ENCODE results near the gene PTPRT. TPM values are rescaled to one million over a fixed set of nuclear protein-coding genes. Genes with fewer than 3 reads are reported as not detected.

PTPRT gene
- total and polyA plus RNA-seq, 2 of the 4 experiments (the other 2 are of a cell fraction) = not detected

DNA sequence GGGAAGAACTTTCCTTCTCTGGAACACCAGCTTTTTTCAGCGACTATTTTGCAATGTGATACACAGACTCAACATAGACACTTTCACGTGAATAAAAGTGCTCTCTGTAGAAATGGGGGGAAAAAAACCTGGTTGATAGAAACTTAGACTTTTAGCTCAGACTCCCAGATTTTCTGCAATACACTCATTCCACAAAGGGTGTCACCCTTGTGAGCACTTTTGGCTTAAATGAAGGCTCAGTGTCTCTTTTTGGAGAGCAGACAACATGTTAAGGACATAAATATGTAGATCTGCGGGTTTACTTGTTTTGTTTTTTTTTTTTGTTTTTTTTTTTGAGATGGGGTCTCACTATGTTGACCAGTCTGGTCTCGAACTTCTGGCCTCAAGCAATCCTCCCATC is 579.6 kb downstream of the PTPRT start:
- TF ChIP-seq, protein P1, sequence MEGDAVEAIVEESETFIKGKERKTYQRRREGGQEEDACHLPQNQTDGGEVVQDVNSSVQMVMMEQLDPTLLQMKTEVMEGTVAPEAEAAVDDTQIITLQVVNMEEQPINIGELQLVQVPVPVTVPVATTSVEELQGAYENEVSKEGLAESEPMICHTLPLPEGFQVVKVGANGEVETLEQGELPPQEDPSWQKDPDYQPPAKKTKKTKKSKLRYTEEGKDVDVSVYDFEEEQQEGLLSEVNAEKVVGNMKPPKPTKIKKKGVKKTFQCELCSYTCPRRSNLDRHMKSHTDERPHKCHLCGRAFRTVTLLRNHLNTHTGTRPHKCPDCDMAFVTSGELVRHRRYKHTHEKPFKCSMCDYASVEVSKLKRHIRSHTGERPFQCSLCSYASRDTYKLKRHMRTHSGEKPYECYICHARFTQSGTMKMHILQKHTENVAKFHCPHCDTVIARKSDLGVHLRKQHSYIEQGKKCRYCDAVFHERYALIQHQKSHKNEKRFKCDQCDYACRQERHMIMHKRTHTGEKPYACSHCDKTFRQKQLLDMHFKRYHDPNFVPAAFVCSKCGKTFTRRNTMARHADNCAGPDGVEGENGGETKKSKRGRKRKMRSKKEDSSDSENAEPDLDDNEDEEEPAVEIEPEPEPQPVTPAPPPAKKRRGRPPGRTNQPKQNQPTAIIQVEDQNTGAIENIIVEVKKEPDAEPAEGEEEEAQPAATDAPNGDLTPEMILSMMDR (conservative IDR thresholded peaks at IDR 0.05; ENCODE audit: low read depth, low read length) = no peak
- TF ChIP-seq RAD21 (IDR thresholded peaks at IDR 0.05; ENCODE audit: low read length) (no peak), MAFK (IDR thresholded peaks at IDR 0.05; ENCODE audit: low read depth, low read length) (no peak), MXI1 (IDR thresholded peaks at IDR 0.05; ENCODE audit: borderline replicate concordance, low read depth, low read length) (no peak), RCOR1 (IDR thresholded peaks at IDR 0.05; ENCODE audit: insufficient replicate concordance, low read length) (no peak), CHD1 (IDR thresholded peaks at IDR 0.05; ENCODE audit: low read depth, low read length) (no peak), CEBPB (IDR thresholded peaks at IDR 0.05; ENCODE audit: low read depth, low read length) (no peak), FOS (IDR thresholded peaks at IDR 0.05; ENCODE audit: low read depth, low read length) (no peak), USF2 (IDR thresholded peaks at IDR 0.05; ENCODE audit: low read depth, low read length) (no peak), MAZ (IDR thresholded peaks at IDR 0.05; ENCODE audit: borderline replicate concordance, low read depth, low read length) (no peak), RFX5 (IDR thresholded peaks at IDR 0.05; ENCODE audit: low read depth, low read length) (no peak), NFE2L2 (IDR thresholded peaks at IDR 0.05; ENCODE audit: low read depth, low read length) (no peak), POLR2A (IDR thresholded peaks at IDR 0.05; ENCODE audit: low read depth, low read length) (no peak)
- TF ChIP-seq, protein P2, sequence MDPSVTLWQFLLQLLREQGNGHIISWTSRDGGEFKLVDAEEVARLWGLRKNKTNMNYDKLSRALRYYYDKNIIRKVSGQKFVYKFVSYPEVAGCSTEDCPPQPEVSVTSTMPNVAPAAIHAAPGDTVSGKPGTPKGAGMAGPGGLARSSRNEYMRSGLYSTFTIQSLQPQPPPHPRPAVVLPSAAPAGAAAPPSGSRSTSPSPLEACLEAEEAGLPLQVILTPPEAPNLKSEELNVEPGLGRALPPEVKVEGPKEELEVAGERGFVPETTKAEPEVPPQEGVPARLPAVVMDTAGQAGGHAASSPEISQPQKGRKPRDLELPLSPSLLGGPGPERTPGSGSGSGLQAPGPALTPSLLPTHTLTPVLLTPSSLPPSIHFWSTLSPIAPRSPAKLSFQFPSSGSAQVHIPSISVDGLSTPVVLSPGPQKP (IDR thresholded peaks at IDR 0.05; ENCODE audit: borderline replicate concordance, low read depth, low read length) = no peak
- no peak overlapping the region for H3K4me3 ChIP-seq (ENCODE audit: insufficient read depth, low read depth, low read length)
- H3K56ac ChIP-seq (ENCODE audit: extremely low read depth, insufficient read depth, low read length) = no peak overlapping the region
- H3K9ac ChIP-seq (ENCODE audit: low read depth, low read length) = no peak overlapping the region
- CTCF ChIA-PET = no interaction called here
- no peaks in the 10 kb centered on the region for H3K9me1 ChIP-seq (ENCODE audit: insufficient read depth, low read length)
- H4K5ac ChIP-seq (ENCODE audit: low read depth, low read length) = no peak overlapping the region
- dilution Hi-C loops (cut with HindIII; ENCODE audit: low sequenced_read_pairs, unreplicated experiment) = no loop called here
- peaks cover 28% of the 10 kb centered on the region for H3K9me3 ChIP-seq (ENCODE audit: control insufficient read depth, insufficient read depth, low read length)
- no peaks in the 10 kb centered on the region for H3K27me3 ChIP-seq (ENCODE audit: control insufficient read depth, insufficient read depth, low read length)
- no peaks in the 10 kb centered on the region for H3K79me1 ChIP-seq (ENCODE audit: low read depth in 1 of 2, low read length in 2 of 2)
- no peak overlapping the region for H2BK15ac ChIP-seq (ENCODE audit: low read depth, low read length)
- no peaks in the 10 kb centered on the region for H3K36me3 ChIP-seq (ENCODE audit: control insufficient read depth, insufficient read depth, low read length)
- no peak overlapping the region for H3K4me2 ChIP-seq (ENCODE audit: low read depth, low read length)
- no peaks in the 10 kb centered on the region for H3K4me1 ChIP-seq (ENCODE audit: control insufficient read depth, insufficient read depth, low read length)
- POLR2A ChIA-PET (ENCODE audit: unreplicated experiment) = no interaction called here
- no peak for ATAC-seq (ENCODE audit: low read depth)
- H2AK9ac ChIP-seq (replicated peaks; ENCODE audit: low read depth, low read length, poor library complexity) = no peak overlapping the region
- no TSS peak for BruUV-seq (replicated peaks)
- H2BK20ac ChIP-seq (ENCODE audit: low read depth, low read length) = no peak overlapping the region
- H2AK5ac ChIP-seq (ENCODE audit: low read depth, low read length) = no peak overlapping the region
- no peak overlapping the region for H4K8ac ChIP-seq (ENCODE audit: low read depth in 2 of 2, low read length in 2 of 2)
- no peak overlapping the region for H2BK5ac ChIP-seq (ENCODE audit: low read depth, low read length, poor library complexity, severe bottlenecking)
- H4K20me1 ChIP-seq (ENCODE audit: insufficient read depth, low read length) = no peaks in the 10 kb centered on the region
- no peak overlapping the region for H3K14ac ChIP-seq (replicated peaks; ENCODE audit: low read depth, low read length)
- no peak for DNase-seq
- no CpG with 5 or more reads among the region's 4 CpGs for WGBS, 2 experiments (ENCODE audit: extremely low coverage in 2 of 2, insufficient read length in 1 of 2)
- no peak overlapping the region for H3K18ac ChIP-seq (ENCODE audit: low read depth, low read length)
- H2AFZ ChIP-seq (replicated peaks; ENCODE audit: low read length, poor library complexity) = no peak overlapping the region
- no peak overlapping the region for H3K27ac ChIP-seq (ENCODE audit: insufficient read depth, low read length)
- intact Hi-C loops (cut with micrococcal nuclease) = no loop called here
- no peak overlapping the region for H2BK120ac ChIP-seq (ENCODE audit: low read depth, low read length)
- H4K91ac ChIP-seq (ENCODE audit: insufficient read depth, low read depth, low read length) = no peak overlapping the region
- no peak overlapping the region for H3K4ac ChIP-seq (ENCODE audit: low read depth, low read length)
- in situ Hi-C loops (cut with MboI; ENCODE audit: low sequenced_read_pairs) = no loop called here
- no peak overlapping the region for H3K23ac ChIP-seq (ENCODE audit: low read depth, low read length)

All from IMR-90 (cell line).